NCI-H774 (cell line): ENCODE data around the gene PRAMEF18.
"Not testable (repeated sequence)": the region's sequence is repeated elsewhere in the genome, so short reads cannot be mapped to it uniquely, and the experiment has no call there.

Experiments
- DNase-seq: peaks from one replicate; lab custom pipeline; 2025; lab: John Stamatoyannopoulos, UW

Gene PRAMEF18

DNA sequence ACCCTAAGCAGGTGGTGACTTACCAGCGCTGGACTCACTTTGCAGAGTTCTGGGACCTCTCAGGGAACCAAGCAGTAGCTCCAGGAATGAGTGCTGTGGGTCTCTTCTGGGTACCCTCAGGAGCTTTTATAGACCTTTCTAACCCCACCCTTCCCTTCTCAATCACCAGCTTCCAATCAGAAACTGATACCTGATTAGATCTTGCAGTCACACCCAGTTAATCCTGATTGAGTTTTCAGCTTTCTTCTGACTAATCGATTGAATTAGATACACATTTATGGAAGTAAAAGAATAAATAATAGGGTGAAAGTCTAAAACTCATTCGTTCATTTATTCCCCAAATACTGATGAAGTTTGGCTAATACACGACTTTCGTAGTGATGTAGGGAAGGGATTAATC lies 24.6 kb downstream of the PRAMEF18 start, which contains the start of gene PRAMEF13:
PRAMEF13 (minus strand) TSS at position 101 of the 400 bp plus-strand sequence. CDS start 1,820 bp downstream, outside the sequence.
- not testable (repeated sequence) for DNase-seq
